Occipital lobe (tissue), 2 donors: ENCODE data around the gene ZNF490. TPM values are rescaled to one million over a fixed set of nuclear protein-coding genes. Genes with fewer than 3 reads are reported as not detected.
"Not testable (repeated sequence)": the region's sequence is repeated elsewhere in the genome, so short reads cannot be mapped to it uniquely, and the experiment has no call there.

Experiments
- DNase-seq: peaks from one replicate; lab custom pipeline; 2025; lab: John Stamatoyannopoulos, UW
- total RNA-seq: library from RNA; depleted of rRNA; stranded (reverse); fragments of >200 nt; gene quantifications from one replicate; pipeline ENCODE4 v1.2.3, GENCODE V29; 2014

The ZNF490 gene
- total RNA-seq, result 11.4 TPM

DNA sequence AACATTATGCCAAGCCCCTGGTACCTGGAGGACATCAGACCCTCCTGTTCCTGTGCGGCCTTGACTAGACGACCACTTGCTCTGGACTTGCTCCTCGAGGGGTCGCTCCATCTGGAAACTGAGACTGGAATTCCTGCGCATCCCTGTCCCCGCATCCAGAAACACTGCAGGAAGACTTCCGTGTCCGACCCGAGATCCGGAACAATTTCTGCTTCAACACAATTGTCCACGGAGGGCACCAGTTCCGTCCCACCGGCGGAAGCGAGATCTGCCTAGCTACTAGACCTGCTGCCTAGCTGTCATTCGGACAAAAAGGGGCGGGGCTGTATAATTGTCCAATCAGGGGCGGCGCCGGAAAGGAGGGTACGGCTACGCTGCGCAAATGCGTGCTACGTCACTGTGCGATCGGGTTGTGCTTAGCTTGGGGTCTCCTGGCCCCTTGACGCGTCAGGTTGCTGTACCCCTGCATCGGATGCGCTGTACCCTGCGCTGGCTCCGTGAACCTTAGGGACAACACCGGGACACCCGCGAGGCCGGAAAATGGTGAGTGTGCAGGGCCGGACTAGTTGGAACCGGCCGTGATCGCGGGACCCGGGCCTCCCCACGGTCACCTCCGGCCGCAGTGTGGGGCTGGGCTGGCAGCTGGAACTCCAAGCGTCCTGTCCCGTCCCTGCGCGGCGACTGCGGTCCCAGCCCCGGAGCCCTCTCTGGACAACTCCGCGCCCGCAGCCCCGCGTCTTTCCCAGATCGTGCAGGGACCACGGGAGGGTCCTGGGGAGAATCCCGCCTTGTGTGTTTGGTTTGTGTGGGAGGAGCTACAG lies at the start of gene ZNF490, which contains the start of gene ZNF791:
Gene ZNF490 (minus strand): TSS at position 274 of the 821 bp plus-strand sequence. CDS start 133 bp downstream, at position 141.
Gene ZNF791 (plus strand): TSS at position 381 of the 821 bp plus-strand sequence. CDS start 160 bp downstream, at position 541.
- DNase-seq, result peak; percentile 98

DNA sequence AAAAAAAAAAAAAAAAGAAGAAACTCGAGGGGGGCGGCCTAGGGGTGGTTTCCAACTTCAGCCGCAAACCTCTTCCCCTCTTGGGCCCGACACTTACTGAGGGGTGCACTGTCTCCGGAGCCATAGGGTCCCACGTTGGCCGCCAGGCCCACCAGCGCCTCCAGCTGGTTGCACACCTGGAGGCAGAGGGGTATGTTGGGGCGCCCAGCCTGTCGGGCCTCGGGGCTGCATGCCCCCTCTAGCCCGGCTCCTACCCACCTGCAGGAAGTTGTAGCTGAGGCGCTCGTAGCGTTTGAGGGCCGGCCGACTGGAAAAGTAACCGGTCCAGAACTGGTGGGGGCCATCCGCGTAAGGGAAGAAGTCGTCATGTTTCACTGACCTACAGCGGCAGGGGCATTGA lies 47.4 kb upstream of the ZNF490 start:
- DNase-seq, result no peak

DNA sequence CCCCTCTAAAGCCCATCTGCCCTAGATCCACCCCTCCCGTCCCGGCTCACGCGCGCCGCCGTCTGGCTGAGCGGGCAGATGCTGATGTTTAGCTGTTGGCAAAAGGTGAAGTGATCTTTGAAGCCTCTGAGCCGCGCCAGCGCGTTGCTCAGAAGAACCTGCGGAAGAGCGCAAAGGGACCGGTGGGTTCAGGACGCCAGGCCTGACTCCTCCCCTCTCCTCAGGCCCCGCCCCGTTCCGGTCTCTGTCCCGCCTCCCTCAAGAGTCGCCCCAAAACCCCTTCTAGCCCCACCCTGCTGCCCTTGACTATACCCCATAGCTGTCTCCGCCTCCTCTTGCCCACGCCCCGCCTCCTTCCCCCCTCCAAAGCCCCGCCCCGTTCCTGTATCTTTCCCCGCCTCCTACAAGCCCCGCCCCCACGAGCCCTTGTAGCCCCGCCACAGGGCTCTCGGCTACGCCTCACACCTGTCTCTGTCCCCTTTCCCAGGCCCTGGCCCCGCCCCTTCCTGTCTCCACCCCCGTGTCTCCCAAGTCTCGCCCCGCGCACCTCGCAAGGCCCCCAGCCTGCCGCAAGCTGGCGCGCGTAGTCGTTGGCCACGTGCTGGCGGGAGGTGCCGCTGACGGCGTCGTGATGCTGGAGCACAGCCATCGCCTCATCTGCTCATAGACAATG lies 46.4 kb upstream of the ZNF490 start:
- no peak for DNase-seq

DNA sequence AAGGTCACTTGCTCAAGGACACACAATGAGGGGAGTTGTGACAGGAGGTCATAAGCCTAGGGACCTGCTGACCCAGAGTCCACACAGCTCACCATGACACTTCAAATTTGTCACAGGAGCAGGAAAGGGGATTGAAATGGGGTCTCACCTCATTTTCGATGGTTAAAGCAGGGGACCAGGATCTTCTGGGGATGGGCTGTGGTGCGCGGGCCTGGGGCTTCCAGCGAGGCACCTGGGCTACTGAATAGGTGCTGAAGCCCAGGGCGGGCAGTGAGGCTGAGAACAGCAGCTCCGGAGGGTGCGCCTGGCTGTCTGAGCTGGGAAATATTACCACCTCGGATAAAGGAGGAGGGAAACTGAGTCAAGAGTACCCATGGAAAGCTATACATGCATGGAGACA lies 44.9 kb upstream of the ZNF490 start:
- DNase-seq, result no peak

DNA sequence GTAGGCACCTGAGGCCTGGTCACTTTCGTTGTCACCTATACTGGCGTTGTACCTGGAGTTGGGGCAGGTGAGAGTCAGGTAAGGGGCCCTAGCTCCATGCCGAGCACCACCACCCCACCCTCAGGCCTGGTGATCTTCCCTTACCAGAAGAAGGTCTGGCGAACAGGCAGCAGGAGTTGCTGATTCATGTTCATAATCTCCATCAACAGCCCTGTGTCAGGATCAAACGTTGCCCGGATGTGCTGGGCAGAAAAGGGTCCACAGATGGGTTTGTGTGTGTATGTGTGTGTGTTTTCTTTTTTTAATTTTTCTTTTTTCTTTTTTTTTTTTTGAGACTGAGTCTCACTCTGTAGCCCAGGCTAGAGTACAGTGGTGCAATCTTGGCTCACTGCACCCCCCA lies 41.6 kb upstream of the ZNF490 start:
- DNase-seq, result no peak

DNA sequence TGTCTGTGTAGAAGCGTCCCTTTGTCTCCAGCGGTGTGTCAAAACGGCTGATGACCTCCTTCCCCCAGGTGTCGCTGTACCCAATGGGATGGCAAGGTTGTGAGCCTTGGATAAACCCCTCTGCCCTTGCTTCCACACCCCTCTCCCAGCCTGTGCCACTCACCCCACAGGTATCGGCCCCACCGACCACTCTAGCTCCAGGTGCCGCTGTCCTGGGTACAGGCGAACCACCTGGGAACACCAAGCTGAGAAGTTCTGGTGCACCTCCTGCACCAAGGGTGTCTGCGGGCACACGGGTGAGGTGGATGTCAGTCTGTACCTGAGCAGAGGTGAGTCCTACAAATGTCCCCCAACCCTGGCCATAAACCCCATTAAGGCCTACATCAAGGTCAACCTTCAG lies 39.3 kb upstream of the ZNF490 start:
- DNase-seq, result no peak

DNA sequence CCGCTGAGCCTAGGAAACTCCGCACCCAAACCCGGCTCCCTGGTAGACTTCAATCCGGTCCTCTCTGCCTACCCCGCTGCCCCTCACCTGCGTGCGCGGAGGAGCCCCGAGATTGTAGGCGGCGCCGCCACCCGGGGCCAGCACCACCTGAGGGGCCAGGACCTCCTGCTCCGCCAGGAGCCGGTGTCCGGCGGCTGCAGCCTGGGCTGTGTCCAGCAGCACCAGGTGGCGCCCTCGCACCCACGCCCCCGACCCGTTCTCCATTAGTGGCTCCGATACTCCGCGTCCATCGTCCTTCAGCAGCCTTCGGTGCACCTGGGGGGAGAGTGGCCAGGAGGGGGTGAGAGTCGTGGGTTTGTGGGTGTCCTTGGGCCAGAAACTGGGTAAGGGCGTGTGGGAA lies 37.5 kb upstream of the ZNF490 start:
- no peak for DNase-seq

DNA sequence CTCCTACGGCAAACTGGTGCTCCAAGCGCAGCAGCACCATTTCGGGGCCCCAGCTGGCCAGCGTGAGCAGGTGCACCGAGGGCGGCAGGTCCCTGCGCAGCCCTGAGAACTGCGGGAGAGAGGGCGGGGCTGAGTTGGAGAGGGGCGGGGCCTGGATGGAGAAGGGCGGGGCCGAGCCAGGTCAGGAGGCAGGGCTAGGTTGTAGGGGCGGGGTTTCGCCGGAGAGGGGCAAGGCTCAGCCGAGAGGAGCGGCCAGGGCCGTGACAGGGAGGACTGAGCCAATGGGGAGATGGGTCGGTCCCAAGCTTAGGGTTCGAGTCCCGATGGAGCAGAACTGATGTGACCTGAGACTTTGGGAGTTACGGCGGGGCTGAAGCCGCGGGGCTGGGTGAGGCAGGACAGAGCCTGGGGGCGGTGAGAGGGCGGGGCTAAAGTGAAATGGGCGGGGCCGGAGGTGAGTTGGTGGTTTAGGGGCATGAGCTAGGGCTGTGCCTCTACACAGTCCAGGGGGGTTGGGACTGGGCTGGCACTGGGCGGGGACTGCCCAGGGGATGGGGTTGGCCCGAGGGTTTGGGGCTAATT lies 37.0 kb upstream of the ZNF490 start:
- no peak for DNase-seq

DNA sequence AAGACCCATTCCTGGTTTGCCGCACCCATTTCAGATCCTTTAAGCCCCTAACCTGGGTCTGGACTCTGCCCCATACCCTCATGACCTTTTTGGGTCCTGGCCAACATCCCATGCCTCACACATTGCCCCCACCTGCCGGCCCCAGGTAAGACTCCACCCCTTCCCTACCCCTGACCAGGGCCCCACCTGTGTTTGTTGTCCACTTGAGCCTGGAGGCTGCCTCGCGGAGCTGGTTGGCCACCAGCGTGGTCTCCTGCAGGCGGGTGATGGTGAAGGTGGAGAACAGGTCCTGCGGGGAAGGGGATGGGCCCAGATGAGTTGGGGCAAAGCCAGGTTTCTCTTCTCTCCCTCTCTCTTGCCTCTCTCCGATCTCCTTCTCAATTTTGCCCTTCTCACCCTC lies 36.4 kb upstream of the ZNF490 start:
- DNase-seq, result no peak

DNA sequence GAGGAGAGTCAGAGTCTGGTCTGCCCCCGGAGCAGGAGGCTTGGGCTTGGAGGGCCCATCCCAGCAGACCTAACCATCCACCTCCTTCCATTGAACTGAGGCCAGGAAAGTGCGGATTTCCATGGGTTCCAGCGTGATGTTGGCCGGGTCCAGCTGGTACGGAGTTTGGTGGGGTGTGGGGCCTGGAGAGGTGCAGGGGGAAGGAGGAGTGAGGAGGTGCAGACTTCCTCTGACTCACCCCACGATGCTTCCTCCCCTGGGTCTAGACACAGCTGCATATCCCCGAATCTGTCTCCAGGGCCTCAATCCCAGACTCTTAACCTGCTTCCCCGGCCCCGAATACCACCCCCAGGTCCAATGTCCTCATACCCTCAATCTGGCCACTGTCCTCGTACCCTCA lies 35.9 kb upstream of the ZNF490 start:
- DNase-seq, result no peak

DNA sequence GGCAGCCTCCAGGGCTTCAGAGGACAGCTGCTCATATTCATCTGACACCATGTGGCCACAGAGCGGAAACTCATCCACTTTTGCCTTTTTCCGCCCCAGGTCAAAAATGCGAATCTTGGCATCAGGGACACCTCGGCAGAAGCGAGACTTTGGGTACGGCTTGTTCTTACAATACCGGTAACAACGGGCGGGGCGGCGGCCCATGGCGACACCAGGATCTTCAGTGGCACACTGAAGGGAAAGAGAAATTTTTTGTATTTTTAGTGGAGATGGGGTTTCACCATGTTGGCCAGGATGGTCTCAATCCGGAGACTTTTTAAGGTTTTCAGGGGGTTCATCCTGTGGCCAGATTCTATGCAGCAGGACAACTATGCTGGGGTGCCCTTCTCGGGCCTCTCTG lies 33.1 kb upstream of the ZNF490 start:
- not testable (repeated sequence) for DNase-seq

DNA sequence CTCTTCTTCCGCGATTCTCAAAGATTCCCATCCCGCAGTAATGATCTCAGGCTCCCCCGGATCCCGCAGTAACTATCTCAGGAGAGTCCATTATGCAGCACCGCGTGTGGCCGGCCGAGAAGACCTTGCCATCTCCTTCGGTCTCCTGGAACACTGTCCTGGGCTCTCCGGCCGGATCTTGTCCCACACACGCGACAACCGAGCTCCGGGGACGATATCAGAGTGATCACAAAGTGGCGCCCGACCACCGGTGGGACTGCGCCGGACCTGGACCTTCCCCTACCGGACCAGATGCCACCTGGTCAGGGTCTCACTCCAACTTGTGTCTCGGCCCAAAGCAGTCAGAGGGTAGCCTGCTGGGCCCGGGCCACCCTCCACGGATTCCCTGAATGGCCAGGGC lies 31.9 kb upstream of the ZNF490 start:
- DNase-seq, result no peak

DNA sequence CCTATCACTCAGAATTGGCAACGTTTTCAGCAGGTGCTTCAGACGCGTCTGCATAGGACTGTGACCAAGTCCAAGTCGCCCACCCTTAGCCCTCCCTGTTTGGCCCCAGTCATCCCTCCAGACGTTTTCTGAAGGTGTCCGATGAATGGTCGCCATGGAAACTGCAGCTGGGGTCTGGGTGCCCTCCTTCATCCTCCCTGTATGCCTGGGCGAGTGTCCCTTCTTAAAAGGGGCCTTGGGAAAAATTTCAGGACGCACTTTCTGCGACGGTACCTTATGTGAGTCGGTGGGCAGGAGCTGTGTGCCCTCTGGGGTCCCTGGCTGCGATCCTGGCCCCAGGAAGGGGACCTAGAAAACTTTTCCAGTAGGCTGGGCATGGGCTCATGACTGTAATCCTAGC lies 30.8 kb upstream of the ZNF490 start:
- no peak for DNase-seq

DNA sequence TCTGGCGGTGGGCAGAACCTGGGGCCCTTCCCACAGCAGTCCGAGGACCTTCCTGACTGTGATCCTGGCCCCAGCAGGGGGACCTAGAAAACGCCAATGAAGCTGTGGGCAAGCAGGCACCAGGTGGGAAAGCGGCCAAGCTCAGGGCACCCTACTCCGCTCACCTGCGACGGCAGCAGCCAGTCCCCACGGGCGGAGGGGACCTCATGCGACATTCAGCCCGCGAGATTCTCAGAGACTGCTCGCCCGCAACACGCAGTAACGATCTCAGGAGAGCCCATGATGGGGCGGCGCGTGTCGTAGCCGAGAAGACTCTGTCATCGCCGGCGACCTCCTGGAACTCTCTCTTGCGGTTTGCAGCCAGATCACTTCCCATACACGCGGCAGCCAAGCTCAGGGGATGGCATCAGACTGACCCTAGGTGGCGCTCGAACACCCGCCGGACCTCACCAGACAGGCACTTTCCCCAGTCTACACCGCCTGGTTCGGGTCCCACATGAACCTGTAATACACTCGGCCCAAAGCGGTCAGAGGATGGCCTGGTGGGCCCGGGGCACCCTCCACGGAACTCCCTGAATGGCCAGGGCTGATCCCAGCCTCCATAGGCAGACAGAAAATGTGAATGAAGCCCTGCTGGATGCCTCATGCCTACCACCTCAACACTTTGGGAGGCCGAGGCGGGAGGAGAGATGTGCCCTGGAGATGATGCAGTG lies 29.4 kb upstream of the ZNF490 start:
- DNase-seq, result peak; percentile 44

DNA sequence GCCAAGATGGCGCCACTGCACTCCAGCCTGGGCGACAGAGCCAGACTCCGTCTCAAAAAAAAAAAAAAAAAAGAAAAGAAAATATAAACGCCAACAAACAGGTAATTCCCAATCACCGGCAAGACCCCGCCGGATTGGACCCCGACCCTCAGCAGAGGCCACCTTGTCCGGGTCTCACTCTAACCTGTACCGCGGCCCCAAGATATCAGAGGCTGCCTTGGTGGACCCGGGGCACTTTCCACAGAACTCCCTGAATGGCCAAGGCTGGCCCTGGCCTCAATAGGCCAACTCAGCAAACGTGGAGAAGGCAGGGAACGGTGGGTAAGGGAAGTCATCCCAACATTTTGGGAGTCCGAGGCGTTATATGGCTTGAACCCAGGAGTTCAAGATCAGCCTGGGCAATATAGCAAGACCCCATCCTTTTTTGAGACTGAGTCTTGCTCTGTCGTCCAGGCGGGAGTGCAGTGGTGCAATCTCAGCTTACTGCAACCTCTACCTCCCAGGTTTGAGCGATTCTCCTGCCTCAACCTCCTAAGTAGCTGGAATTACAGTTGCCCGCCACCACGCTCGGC lies 28.1 kb upstream of the ZNF490 start:
- DNase-seq, result no peak

DNA sequence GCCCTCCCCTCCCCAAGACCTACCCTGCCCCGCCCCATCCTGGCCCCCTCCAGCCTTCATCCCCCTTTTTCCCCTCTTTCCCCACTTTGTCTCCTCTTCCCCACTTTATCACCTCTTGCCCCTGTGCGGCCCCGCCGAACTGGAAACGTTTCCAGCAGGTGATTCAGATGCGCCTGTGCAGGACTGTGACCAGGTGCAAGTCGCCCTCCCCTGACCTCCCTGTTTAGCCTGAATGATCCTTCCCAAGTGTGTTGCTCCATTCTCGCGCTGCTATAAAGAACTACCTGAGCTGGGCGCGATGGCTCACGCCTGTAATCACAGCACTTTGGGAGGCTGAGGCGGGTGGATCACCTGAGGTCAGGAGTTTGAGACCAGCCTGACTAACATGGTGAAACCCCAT lies 26.0 kb upstream of the ZNF490 start:
- DNase-seq, result no peak

DNA sequence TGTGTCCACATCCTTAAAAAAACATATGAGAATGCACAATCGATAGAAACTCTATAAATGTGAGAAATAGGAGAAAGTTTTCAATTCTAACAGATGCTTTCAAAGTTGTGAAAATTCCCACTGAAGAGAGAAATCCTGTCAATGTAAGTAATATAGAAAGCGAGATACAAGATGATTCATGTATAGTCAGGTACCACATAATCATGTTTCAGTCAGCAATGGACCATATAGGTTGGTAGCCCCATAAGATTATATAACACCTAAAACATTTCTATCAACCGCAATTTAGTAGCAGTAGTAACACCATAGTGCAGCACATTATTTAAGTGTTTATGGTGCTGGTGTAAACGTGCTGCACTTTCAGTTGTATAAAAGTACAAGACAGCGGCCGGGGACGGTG lies 18.6 kb upstream of the ZNF490 start:
- no peak for DNase-seq

DNA sequence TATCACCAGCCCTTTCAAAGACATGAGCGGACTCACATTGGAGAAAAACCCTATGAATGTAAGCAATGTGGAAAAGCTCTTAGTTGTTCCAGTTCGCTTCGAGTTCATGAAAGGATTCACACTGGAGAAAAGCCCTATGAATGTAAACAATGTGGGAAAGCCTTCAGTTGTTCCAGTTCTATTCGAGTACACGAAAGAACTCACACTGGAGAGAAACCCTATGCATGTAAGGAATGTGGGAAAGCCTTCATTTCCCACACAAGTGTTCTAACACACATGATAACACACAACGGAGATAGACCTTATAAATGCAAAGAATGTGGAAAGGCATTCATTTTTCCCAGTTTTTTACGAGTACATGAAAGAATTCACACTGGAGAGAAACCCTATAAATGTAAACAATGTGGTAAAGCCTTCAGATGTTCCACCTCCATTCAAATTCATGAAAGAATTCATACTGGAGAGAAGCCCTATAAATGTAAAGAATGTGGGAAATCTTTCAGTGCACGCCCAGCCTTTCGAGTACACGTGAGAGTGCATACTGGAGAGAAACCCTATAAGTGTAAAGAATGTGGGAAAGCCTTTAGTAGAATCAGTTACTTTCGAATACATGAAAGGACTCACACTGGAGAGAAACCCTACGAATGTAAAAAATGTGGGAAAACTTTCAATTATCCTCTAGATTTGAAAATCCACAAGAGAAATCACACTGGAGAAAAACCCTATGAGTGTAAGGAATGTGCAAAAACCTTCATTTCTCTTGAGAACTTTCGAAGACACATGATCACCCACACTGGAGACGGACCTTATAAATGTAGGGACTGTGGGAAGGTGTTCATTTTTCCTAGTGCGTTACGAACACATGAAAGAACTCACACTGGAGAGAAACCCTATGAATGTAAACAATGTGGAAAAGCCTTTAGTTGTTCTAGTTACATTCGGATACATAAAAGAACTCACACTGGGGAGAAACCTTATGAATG lies 17.7 kb upstream of the ZNF490 start:
- DNase-seq, result no peak

DNA sequence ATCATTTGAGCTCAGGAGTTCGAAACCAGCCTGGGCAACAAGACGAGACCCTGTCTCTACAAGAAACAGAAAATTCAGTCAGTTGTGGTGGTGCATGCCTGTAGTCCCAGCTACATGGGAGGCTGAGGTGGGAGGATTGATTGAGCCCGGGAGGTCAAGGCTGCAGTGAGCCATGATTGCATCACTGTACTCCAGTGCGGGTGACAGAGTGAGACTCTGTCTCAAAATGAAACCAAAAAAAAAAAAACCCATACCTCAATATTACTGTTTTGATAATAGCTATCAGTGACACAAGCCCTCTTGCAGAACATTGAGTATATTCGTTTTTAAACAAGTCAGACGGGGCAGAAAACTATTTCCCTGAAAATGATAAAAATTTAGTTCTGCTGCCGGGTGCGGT lies 16.3 kb upstream of the ZNF490 start:
- no peak for DNase-seq

DNA sequence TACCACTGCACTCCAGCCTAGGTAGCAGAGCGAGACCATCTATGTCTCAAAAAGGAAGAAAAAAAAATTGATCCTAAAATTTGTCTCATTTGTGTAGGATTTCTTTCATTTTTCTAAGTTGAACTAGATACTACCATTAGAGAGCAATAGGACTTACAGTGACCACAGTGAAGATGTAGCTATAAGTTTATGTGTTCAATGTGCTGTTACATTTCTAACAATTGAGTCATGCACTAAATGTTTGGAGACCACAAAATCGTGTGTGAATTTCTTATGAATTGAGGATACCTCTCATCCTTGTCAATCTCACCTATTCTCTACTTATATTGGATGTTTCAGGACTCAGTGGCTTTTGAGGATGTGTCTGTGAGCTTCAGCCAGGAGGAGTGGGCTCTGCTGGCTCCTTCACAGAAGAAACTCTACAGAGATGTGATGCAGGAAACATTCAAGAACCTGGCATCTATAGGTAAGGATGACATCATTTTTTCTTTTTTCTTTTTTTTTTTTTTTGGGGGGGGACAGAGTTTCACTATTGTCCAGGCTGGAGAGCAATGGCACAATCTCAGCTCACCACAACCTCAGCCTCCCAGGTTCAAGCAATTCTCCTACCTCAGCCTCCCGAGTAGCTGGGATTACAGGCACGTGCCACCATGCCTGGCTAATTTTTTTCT lies 12.9 kb upstream of the ZNF490 start:
- no peak for DNase-seq
